ENCODE data around the gene STK11IP. TPM values are rescaled to one million over a fixed set of nuclear protein-coding genes. Genes with fewer than 3 reads are reported as not detected.

The STK11IP gene
- polyA plus RNA-seq, 4 donors = 20.4 to 38.9 (median 23.2) TPM

DNA sequence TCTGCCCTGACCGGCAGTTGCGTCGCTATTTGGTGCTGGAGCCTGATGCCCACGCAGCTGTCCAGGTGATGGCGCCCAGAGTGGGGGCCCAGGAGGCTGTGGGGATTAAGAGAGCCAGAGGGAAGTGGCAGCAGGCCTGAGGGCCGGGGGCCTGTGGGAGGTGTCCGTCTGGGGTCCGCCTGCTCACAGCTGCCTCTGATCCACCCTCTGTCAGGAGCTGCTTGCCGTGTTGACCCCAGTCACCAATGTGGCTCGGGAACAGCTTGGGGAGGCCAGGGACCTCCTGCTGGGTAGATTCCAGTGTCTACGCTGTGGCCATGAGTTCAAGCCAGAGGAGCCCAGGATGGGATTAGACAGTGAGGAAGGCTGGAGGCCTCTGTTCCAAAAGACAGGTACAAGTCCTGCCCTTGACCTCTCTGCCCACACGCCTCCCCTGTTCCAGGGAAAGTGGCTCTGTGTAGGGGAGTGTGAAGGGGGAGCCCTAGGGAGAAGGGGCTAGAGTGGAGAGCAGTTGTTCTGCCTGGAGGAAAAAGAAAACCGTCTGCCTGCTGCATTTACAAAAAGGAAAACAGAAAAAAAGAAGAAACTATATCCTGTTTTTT is 11.6 kb downstream of the STK11IP start:
- Histone ChIP-seq H3K4me3 (ENCODE audit: low read depth in 1 of 3, low read length in 3 of 3) (no peak overlapping the region), H3K27me3 (ENCODE audit: control insufficient read depth in 3 of 3, insufficient read depth in 3 of 3, low read length in 3 of 3) (no peaks in the 10 kb centered on the region), H3K27ac (ENCODE audit: low read depth in 1 of 3, low read length in 2 of 3) (no peak overlapping the region), H3K4me1 (ENCODE audit: control insufficient read depth in 3 of 3, insufficient read depth in 2 of 3, low read depth in 1 of 3, low read length in 2 of 3) (no peaks in the 10 kb centered on the region), H3K9me3 (ENCODE audit: control insufficient read depth in 2 of 2, insufficient read depth in 1 of 2, low read depth in 1 of 2, low read length in 1 of 2) (no peaks in the 10 kb centered on the region), H3K36me3 (ENCODE audit: control insufficient read depth in 3 of 3, insufficient read depth in 2 of 3, low read depth in 1 of 3, low read length in 3 of 3) (peaks cover 15 to 80% (median 16%) of the 10 kb centered on the region in 3 donors)
- FAIRE-seq (no peak), DNase-seq (no peak)
- 87 to 95% (median 94%) methylated on average over 12 to 13 of the region's 13 CpGs for WGBS, 3 donors

DNA sequence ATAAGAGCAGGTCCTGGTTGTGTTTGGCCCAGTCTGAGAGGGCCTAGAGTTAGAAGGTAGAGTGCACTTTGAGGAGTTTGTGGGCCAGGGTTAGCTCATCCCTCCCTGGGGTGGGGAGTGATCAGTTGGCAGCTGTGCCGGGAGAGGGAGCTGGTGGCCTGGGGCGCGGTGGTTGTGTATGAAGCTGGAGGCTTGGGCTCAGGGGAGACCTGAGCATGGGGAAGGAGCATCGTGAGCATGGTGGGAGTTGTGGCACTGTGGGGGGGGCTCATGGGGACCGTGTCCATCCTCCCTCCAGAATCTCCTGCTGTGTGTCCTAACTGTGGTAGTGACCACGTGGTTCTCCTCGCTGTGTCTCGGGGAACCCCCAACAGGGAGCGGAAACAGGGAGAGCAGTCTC is 13.6 kb downstream of the STK11IP start:
- Histone ChIP-seq H3K9me3 (ENCODE audit: control insufficient read depth in 2 of 2, insufficient read depth in 1 of 2, low read depth in 1 of 2, low read length in 1 of 2) (no peaks in the 10 kb centered on the region), H3K4me1 (ENCODE audit: control insufficient read depth in 3 of 3, insufficient read depth in 2 of 3, low read depth in 1 of 3, low read length in 2 of 3) (no peaks in the 10 kb centered on the region), H3K27me3 (ENCODE audit: control insufficient read depth in 3 of 3, insufficient read depth in 3 of 3, low read length in 3 of 3) (no peaks in the 10 kb centered on the region), H3K4me3 (ENCODE audit: low read depth in 1 of 3, low read length in 3 of 3) (no peak overlapping the region), H3K36me3 (ENCODE audit: control insufficient read depth in 3 of 3, insufficient read depth in 2 of 3, low read depth in 1 of 3, low read length in 3 of 3) (peaks cover 13 to 84% (median 18%) of the 10 kb centered on the region in 3 donors), H3K27ac (ENCODE audit: low read depth in 1 of 3, low read length in 2 of 3) (no peak overlapping the region)
- WGBS, 3 donors = 85 to 95% (median 95%) methylated on average over 9 of the region's 9 CpGs
- DNase-seq (no peak), FAIRE-seq (no peak)

DNA sequence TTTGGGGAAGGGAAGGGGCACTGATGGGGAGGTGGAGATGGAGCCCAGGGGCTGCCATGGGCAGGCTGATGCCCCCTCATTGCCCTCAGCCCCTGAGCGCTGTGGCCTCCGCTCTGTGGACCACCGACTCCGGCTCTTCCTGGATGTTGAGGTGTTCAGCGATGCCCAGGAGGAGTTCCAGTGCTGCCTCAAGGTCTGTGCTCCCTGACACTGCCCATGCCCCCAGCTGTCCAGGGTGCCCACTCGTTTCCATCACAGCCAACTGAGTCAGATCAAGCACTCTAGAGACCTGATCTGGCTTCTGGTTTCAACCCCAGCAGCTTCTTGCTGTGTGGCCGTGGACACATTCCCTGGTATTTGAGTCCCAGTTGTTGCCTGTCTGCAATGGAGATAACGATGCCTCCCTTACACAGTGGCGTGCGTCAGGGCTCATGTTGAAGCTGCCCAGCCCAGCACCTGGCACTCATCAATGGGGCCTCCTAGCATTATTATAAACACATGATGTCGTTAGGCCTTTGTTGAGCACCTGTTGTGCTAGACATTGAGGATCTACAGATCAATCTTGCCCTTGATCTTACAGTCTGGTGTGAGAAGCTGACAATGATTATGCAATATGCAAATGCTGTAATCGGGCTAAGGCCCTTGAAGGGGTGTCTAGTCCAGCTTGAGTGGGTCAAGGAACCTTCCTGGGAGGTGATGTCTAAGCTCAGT is 14.4 kb downstream of the STK11IP start:
- peaks cover 13 to 83% (median 15%) of the 10 kb centered on the region in 3 donors for H3K36me3 ChIP-seq (ENCODE audit: control insufficient read depth in 3 of 3, insufficient read depth in 2 of 3, low read depth in 1 of 3, low read length in 3 of 3)
- 79 to 80% (median 79%) methylated on average over 12 of the region's 12 CpGs for WGBS, 3 donors
- FAIRE-seq = no peak

DNA sequence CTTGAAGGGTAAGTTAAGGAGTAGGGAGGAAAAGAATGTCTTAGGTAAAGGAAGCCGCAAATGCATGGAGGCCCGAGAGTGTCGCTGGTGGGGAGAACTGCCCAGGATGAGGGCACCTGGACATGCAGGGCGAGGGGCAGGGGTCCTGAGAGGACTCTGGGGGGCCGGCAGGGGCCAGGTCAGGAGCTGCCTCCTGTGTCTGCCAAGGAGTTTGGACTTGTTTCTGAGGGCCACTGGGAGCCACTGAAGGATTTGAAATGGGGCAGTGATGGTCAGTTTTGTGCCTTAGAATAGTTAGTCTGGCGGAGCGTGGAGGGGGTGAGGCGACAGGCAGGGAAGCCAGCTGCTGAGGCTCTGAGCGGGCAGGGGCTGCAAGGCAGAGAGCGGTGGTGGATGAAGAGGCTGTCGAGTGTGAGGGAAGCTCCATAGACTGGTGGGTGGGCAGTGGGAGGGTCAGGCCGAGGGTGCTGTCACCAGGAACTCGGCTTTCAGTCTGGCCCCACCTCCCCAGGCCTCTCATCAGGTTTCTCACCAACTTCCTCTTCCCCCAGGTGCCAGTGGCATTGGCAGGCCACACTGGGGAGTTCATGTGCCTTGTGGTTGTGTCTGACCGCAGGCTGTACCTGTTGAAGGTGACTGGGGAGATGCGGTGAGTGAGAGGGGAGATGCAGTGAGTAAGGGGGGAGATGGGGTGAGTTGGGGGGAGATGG is 15.1 kb downstream of the STK11IP start:
- Histone ChIP-seq H3K36me3 (ENCODE audit: control insufficient read depth in 3 of 3, insufficient read depth in 2 of 3, low read depth in 1 of 3, low read length in 3 of 3) (peaks cover 12 to 77% (median 14%) of the 10 kb centered on the region in 3 donors), H3K4me1 (ENCODE audit: control insufficient read depth in 3 of 3, insufficient read depth in 2 of 3, low read depth in 1 of 3, low read length in 2 of 3) (no peaks in the 10 kb centered on the region), H3K4me3 (ENCODE audit: low read depth in 1 of 3, low read length in 3 of 3) (no peak overlapping the region), H3K27ac (ENCODE audit: low read depth in 1 of 3, low read length in 2 of 3) (no peak overlapping the region), H3K27me3 (ENCODE audit: control insufficient read depth in 3 of 3, insufficient read depth in 3 of 3, low read length in 3 of 3) (no peaks in the 10 kb centered on the region), H3K9me3 (ENCODE audit: control insufficient read depth in 2 of 2, insufficient read depth in 1 of 2, low read depth in 1 of 2, low read length in 1 of 2) (no peaks in the 10 kb centered on the region)
- no peak for FAIRE-seq
- DNase-seq = peak in 1 of 2 donors; percentile 33
- WGBS, 3 donors = 80 to 91% (median 87%) methylated on average over 13 to 15 of the region's 15 CpGs

More for the DNA sequence above, 14.4 kb downstream of the STK11IP start:
- H3K27ac ChIP-seq (ENCODE audit: low read depth in 1 of 3, low read length in 2 of 3) = no peak overlapping the region
- H3K9me3 ChIP-seq (ENCODE audit: control insufficient read depth in 2 of 2, insufficient read depth in 1 of 2, low read depth in 1 of 2, low read length in 1 of 2) = no peaks in the 10 kb centered on the region
- no peak overlapping the region for H3K4me3 ChIP-seq (ENCODE audit: low read depth in 1 of 3, low read length in 3 of 3)
- H3K4me1 ChIP-seq (ENCODE audit: control insufficient read depth in 3 of 3, insufficient read depth in 2 of 3, low read depth in 1 of 3, low read length in 2 of 3) = no peaks in the 10 kb centered on the region
- no peak for DNase-seq
- no peaks in the 10 kb centered on the region for H3K27me3 ChIP-seq (ENCODE audit: control insufficient read depth in 3 of 3, insufficient read depth in 3 of 3, low read length in 3 of 3)

DNA sequence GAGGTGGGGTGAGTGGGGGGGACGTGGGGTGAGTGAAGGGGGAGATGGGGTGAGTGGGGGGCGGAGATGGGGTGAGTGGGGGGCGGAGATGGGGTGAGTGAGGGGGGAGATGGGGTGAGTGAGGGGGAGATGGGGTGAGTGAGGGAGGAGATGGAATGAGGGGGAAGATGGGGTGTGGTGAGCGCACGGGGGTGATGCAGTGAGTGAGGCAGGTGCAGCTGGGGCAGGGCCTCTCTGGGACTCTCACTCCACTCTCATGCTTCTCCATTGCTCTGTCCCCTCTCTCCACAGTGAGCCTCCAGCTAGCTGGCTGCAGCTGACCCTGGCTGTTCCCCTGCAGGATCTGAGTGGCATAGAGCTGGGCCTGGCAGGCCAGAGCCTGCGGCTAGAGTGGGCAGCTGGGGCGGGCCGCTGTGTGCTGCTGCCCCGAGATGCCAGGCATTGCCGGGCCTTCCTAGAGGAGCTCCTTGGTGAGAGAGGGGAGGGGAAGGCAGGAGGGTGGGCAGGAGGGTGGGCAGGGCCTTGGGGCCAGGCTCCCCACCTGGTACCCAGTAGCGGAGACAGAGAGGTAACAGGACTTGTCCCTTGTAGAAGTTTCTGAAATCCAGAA is 15.9 kb downstream of the STK11IP start:
- Histone ChIP-seq H3K27me3 (ENCODE audit: control insufficient read depth in 3 of 3, insufficient read depth in 3 of 3, low read length in 3 of 3) (no peaks in the 10 kb centered on the region), H3K4me1 (ENCODE audit: control insufficient read depth in 3 of 3, insufficient read depth in 2 of 3, low read depth in 1 of 3, low read length in 2 of 3) (no peaks in the 10 kb centered on the region), H3K9me3 (ENCODE audit: control insufficient read depth in 2 of 2, insufficient read depth in 1 of 2, low read depth in 1 of 2, low read length in 1 of 2) (no peaks in the 10 kb centered on the region), H3K4me3 (ENCODE audit: low read depth in 1 of 3, low read length in 3 of 3) (no peak overlapping the region), H3K27ac (ENCODE audit: low read depth in 1 of 3, low read length in 2 of 3) (no peak overlapping the region), H3K36me3 (ENCODE audit: control insufficient read depth in 3 of 3, insufficient read depth in 2 of 3, low read depth in 1 of 3, low read length in 3 of 3) (peaks cover 10 to 69% (median 14%) of the 10 kb centered on the region in 3 donors)
- 92 to 98% (median 97%) methylated on average over 8 to 11 of the region's 11 CpGs for WGBS, 3 donors
- FAIRE-seq = no peak
- no peak for DNase-seq

DNA sequence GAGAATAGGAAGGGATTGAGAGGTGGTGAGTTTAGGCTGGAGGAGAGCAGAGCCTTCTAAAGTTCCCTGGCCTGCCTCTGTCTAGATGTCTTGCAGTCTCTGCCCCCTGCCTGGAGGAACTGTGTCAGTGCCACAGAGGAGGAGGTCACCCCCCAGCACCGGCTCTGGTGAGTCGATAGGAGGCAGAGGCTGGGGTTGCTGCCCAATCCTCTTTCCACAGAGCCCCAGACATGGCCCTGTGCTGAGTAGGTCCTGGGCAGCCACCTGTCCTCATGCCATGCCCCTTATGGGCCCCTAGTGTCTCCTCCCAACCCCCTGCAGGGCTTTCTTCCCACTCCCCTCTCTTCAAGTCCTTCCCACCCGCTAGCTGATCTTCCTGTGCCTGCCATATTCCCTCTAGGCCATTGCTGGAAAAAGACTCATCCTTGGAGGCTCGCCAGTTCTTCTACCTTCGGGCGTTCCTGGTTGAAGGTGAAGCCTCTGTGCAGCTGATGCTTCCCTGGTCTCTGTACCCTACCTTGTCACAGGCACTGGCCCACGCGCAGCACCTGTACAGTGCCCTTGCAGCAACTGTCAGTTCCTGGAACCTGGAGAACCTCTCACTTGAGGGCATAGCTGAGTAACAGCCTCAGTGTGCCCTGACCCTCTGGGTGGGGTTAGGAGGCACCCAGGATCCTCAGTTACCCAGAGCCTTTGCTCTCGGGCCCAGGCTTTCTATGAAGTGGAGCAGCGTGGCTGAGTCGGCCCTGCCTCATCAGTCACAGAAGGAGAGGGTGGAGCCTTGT is 16.6 kb downstream of the STK11IP start:
- Histone ChIP-seq H3K4me3 (ENCODE audit: low read depth in 1 of 3, low read length in 3 of 3) (no peak overlapping the region), H3K36me3 (ENCODE audit: control insufficient read depth in 3 of 3, insufficient read depth in 2 of 3, low read depth in 1 of 3, low read length in 3 of 3) (peaks cover 5 to 62% (median 9%) of the 10 kb centered on the region in 3 donors), H3K4me1 (ENCODE audit: control insufficient read depth in 3 of 3, insufficient read depth in 2 of 3, low read depth in 1 of 3, low read length in 2 of 3) (no peaks in the 10 kb centered on the region), H3K27me3 (ENCODE audit: control insufficient read depth in 3 of 3, insufficient read depth in 3 of 3, low read length in 3 of 3) (no peaks in the 10 kb centered on the region), H3K27ac (ENCODE audit: low read depth in 1 of 3, low read length in 2 of 3) (no peak overlapping the region), H3K9me3 (ENCODE audit: control insufficient read depth in 2 of 2, insufficient read depth in 1 of 2, low read depth in 1 of 2, low read length in 1 of 2) (no peaks in the 10 kb centered on the region)
- FAIRE-seq = no peak
- 91 to 96% (median 93%) methylated on average over 10 to 11 of the region's 11 CpGs for WGBS, 3 donors
- DNase-seq = no peak

DNA sequence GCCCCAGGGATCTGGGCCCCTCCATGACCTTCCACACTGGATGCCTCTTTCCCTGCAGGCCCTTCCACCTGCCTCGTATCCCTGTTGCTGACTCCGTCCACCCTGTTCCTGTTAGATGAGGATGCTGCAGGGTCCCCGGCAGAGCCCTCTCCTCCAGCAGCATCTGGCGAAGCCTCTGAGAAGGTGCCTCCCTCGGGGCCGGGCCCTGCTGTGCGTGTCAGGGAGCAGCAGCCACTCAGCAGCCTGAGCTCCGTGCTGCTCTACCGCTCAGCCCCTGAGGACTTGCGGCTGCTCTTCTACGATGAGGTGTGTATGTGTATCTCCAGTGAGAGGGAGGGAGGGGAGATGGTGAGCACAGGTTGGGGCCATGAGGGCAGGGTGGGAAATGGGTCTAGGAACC is 17.4 kb downstream of the STK11IP start:
- no peaks in the 10 kb centered on the region for H3K4me1 ChIP-seq (ENCODE audit: control insufficient read depth in 3 of 3, insufficient read depth in 2 of 3, low read depth in 1 of 3, low read length in 2 of 3)
- H3K9me3 ChIP-seq (ENCODE audit: control insufficient read depth in 2 of 2, insufficient read depth in 1 of 2, low read depth in 1 of 2, low read length in 1 of 2) = no peaks in the 10 kb centered on the region
- WGBS, 3 donors = 92 to 98% (median 94%) methylated on average over 11 of the region's 11 CpGs
- no peak overlapping the region for H3K4me3 ChIP-seq (ENCODE audit: low read depth in 1 of 3, low read length in 3 of 3)
- DNase-seq = no peak
- no peak overlapping the region for H3K27ac ChIP-seq (ENCODE audit: low read depth in 1 of 3, low read length in 2 of 3)
- no peak for FAIRE-seq
- peaks cover 3 to 59% (median 9%) of the 10 kb centered on the region in 3 donors for H3K36me3 ChIP-seq (ENCODE audit: control insufficient read depth in 3 of 3, insufficient read depth in 2 of 3, low read depth in 1 of 3, low read length in 3 of 3)
- no peaks in the 10 kb centered on the region for H3K27me3 ChIP-seq (ENCODE audit: control insufficient read depth in 3 of 3, insufficient read depth in 3 of 3, low read length in 3 of 3)

DNA sequence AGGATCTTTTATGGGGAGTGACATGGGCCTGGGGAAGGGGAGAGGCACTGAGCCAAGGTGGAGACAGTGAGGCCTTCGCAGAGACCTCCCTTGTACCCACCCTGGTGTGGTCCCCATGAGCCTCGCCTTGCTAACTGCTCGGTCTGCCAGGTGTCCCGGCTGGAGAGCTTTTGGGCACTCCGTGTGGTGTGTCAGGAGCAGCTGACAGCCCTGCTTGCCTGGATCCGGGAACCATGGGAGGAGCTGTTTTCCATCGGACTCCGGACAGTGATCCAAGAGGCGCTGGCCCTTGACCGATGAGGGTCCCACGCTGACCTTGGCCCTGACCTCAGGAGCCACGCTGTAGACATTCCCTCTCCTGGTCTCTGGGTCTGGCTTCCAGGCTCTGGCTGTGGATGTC is 18.2 kb downstream of the STK11IP start:
- H3K4me1 ChIP-seq (ENCODE audit: control insufficient read depth in 3 of 3, insufficient read depth in 2 of 3, low read depth in 1 of 3, low read length in 2 of 3) = no peaks in the 10 kb centered on the region
- FAIRE-seq = no peak
- no peak overlapping the region for H3K4me3 ChIP-seq (ENCODE audit: low read depth in 1 of 3, low read length in 3 of 3)
- no peaks in the 10 kb centered on the region for H3K9me3 ChIP-seq (ENCODE audit: control insufficient read depth in 2 of 2, insufficient read depth in 1 of 2, low read depth in 1 of 2, low read length in 1 of 2)
- no peak for DNase-seq
- 86 to 96% (median 92%) methylated on average over 11 to 12 of the region's 12 CpGs for WGBS, 3 donors
- H3K27me3 ChIP-seq (ENCODE audit: control insufficient read depth in 3 of 3, insufficient read depth in 3 of 3, low read length in 3 of 3) = no peaks in the 10 kb centered on the region
- H3K27ac ChIP-seq (ENCODE audit: low read depth in 1 of 3, low read length in 2 of 3) = no peak overlapping the region
- peaks cover 3 to 53% (median 9%) of the 10 kb centered on the region in 3 donors for H3K36me3 ChIP-seq (ENCODE audit: control insufficient read depth in 3 of 3, insufficient read depth in 2 of 3, low read depth in 1 of 3, low read length in 3 of 3)
